Activated CD4-positive, alpha-beta T cell treated with anti-CD3 and anti-CD28 coated beads for 36 hours (primary cell): ENCODE results near the gene ACKR4. TPM values are rescaled to one million over a fixed set of nuclear protein-coding genes. Genes with fewer than 3 reads are reported as not detected.
"Not testable (repeated sequence)": the region's sequence is repeated elsewhere in the genome, so short reads cannot be mapped to it uniquely, and the experiment has no call there.

ENCODE experiments used
- ATAC-seq: fragments of 200-7000 bp; cut with Tn5 transposase; one replicate; pipeline ENCODE4 v1.10.0; 2021; ENCODE audit warnings: mild to moderate bottlenecking, moderate library complexity
- CTCF ChIA-PET: fragments of 350-600 bp; sonication (Branson Sonifier 250); formaldehyde crosslinking; loops from one replicate; lab custom pipeline; 2021; ENCODE audit warnings: antibody characterized with exemption; lab: Charles Lee
- POLR2A ChIA-PET: fragments of 350-600 bp; sonication (Branson Sonifier 250); formaldehyde crosslinking; loops from one replicate; lab custom pipeline; 2021; ENCODE audit warnings: antibody characterized with exemption, inconsistent platforms; lab: Charles Lee
- DNase-seq: peaks from one replicate; pipeline ENCODE4 v3.0.0-alpha.2; 2020
- H3K27ac Mint-ChIP-seq: one replicate; pipeline ENCODE4 v1.8.0; 2021; ENCODE audit warnings: mixed read lengths
- H3K27me3 Mint-ChIP-seq: one replicate; pipeline ENCODE4 v1.8.0; 2021; ENCODE audit warnings: mixed read lengths
- H3K36me3 Mint-ChIP-seq: one replicate; pipeline ENCODE4 v1.8.0; 2021; ENCODE audit warnings: low read depth, mixed read lengths
- H3K4me1 Mint-ChIP-seq: one replicate; pipeline ENCODE4 v1.8.0; 2021; ENCODE audit warnings: mixed read lengths
- H3K4me3 Mint-ChIP-seq: one replicate; pipeline ENCODE4 v1.8.0; 2021; ENCODE audit warnings: mild to moderate bottlenecking, moderate library complexity, mixed read lengths
- H3K9me3 Mint-ChIP-seq: one replicate; pipeline ENCODE4 v1.8.0; 2021; ENCODE audit warnings: low read depth, mixed read lengths
- intact Hi-C, 2 experiments: fragments of 100-400 bp; cut with DNase I in 1 of 2; cut with micrococcal nuclease in 1 of 2; formaldehyde crosslinking; loops; one replicate each; pipeline versions ENCODE4 v1.14.2 to v1.15.1; 2022 to 2024; cut with DNase I, micrococcal nuclease
- total RNA-seq, 2 experiments: library from RNA; stranded (reverse); gene quantifications; one replicate each; pipeline ENCODE4 v1.2.3, GENCODE V29; 2021

The ACKR4 gene
- total RNA-seq, 2 experiments from 2014 or later, result 0.09 TPM

- intact Hi-C loops, result no loop called here
- CTCF ChIA-PET, result interaction anchor here (0.7 to 1.0 kb wide), 2 partner anchors 13 to 57 kb away, joined by 3 read pairs; no protein-coding TSS in a partner anchor
- H3K4me1 Mint-ChIP-seq, result no peaks in the 10 kb centered on the region
- no peak for ATAC-seq
- peaks cover 15% of the 10 kb centered on the region for H3K36me3 Mint-ChIP-seq
- no peak overlapping the region for H3K4me3 Mint-ChIP-seq
- H3K9me3 Mint-ChIP-seq, result no peaks in the 10 kb centered on the region
- no peak overlapping the region for H3K27ac Mint-ChIP-seq
- POLR2A ChIA-PET, result no interaction called here
- no peak for DNase-seq
- no peaks in the 10 kb centered on the region for H3K27me3 Mint-ChIP-seq
Observed at GRCh38 chr3:132622761-132623160, 25.7 kb downstream of the ACKR4 start.

DNA sequence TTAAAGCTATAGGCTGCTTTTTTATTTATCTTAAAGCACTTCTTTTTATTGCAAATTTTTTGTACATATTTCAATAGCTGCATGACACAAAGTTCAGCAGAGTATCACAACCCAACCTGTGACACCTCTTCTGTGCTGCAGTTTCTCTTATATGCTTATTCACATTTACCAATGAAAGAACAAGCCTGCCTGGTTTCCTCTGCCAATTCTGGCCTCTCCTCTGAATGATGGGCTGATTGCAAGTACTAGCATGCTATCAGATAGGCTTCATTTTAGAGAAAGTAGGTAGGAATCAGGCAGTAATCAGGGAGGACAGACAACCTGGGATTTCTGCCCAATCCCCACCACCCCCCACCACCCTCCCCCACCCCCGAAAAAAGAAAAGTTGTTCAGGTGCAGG lies 26.6 kb downstream of the ACKR4 start:
- ChIA-PET CTCF (interaction anchor here (0.7 to 1.0 kb wide), 2 partner anchors 12 to 56 kb away, joined by 3 read pairs; no protein-coding TSS in a partner anchor), POLR2A (no interaction called here)
- Mint-ChIP-seq H3K9me3 (no peaks in the 10 kb centered on the region), H3K27ac (no peak overlapping the region), H3K36me3 (peaks cover 14% of the 10 kb centered on the region), H3K27me3 (no peaks in the 10 kb centered on the region), H3K4me3 (no peak overlapping the region), H3K4me1 (no peaks in the 10 kb centered on the region)
- ATAC-seq (no peak), DNase-seq (no peak)
- intact Hi-C loops, result no loop called here

DNA sequence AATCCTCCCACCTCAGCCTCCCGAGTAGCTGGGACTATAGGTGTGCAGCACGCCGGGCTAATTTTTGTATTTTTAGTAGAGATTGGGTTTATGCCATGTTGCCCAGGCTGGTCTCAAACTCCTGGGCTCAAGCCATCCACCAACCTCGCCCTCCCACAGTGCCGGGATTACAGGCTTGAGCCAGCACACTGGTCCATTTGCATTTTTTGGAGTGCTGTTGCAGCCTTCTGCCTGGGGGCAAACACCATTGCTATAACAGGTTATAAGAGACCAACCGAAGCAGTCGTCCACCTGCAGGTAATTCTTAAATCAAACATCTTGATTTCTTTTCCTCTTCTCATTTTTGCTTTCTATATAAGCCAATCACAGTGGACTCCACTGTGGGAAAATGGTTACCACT lies 27.7 kb downstream of the ACKR4 start:
- no peak overlapping the region for H3K27ac Mint-ChIP-seq
- POLR2A ChIA-PET, result no interaction called here
- H3K36me3 Mint-ChIP-seq, result peaks cover 14% of the 10 kb centered on the region
- no peak overlapping the region for H3K4me3 Mint-ChIP-seq
- no peak for DNase-seq
- H3K4me1 Mint-ChIP-seq, result peaks cover 2% of the 10 kb centered on the region
- H3K9me3 Mint-ChIP-seq, result no peaks in the 10 kb centered on the region
- intact Hi-C loops, result no loop called here
- ATAC-seq, result no peak
- CTCF ChIA-PET, result no interaction called here
- no peaks in the 10 kb centered on the region for H3K27me3 Mint-ChIP-seq

- Mint-ChIP-seq H3K9me3 (no peaks in the 10 kb centered on the region), H3K27ac (no peak overlapping the region), H3K4me3 (no peak overlapping the region), H3K27me3 (no peaks in the 10 kb centered on the region), H3K36me3 (peaks cover 16% of the 10 kb centered on the region), H3K4me1 (peaks cover 6% of the 10 kb centered on the region)
- CTCF ChIA-PET, result interaction anchor here (2.3 kb wide), 1 partner anchor 17 kb away, joined by 12 read pairs; no protein-coding TSS in a partner anchor
- DNase-seq (no peak), ATAC-seq (no peak)
- POLR2A ChIA-PET, result no interaction called here
- intact Hi-C loops, result no loop called here
Observed at GRCh38 chr3:132625613-132626012, 28.5 kb downstream of the ACKR4 start.

GRCh38 chr3:132626955-132627354 lies 29.9 kb downstream of the ACKR4 start:
- Mint-ChIP-seq H3K9me3 (no peaks in the 10 kb centered on the region), H3K4me3 (no peak overlapping the region), H3K27ac (no peak overlapping the region), H3K4me1 (peaks cover 6% of the 10 kb centered on the region), H3K36me3 (peaks cover 8% of the 10 kb centered on the region), H3K27me3 (no peaks in the 10 kb centered on the region)
- no peak for DNase-seq
- no peak for ATAC-seq
- POLR2A ChIA-PET, result no interaction called here
- CTCF ChIA-PET, result interaction anchor here (2.3 kb wide), 1 partner anchor 15 kb away, joined by 12 read pairs; no protein-coding TSS in a partner anchor
- intact Hi-C loops, result no loop called here

DNA sequence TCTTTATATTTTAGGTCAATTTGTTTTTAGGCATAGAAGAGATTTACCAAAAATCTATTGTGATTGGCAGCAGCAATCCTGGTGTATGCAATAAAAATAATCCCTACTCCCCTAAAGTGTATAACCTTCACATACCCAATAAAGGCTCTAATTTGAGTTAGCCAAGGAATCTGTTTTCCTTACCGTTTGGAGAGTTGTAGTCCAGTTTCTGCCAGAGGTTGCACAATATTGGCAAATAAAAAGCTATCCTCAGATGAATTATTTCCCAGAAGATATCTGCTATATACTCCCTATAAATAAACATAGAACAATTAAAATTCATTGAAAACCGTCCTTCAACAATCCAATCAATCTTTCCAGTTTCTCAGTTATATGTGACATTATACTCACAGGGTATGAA lies 31.1 kb downstream of the ACKR4 start:
- POLR2A ChIA-PET, result no interaction called here

DNA sequence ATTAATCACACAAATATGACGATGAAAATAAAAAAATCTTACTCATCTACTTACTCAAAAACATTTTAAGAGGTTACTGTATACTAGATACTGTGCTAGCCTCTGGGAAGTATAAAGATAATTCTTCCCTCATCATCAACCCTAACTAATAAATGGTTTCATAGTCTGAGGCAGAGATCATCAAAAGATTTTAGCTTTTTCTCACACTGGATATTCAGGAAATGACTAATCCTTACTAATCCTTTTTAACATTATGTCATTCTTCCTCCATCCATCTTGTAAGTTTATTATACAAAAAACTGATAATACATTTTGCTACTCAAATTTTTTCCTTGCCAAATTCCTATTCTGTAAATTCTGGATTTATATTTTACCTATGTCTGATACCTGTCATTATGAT lies 32.9 kb downstream of the ACKR4 start:
- ChIA-PET CTCF (no interaction called here), POLR2A (no interaction called here)
- Mint-ChIP-seq H3K27ac (no peak overlapping the region), H3K4me3 (no peak overlapping the region), H3K27me3 (no peaks in the 10 kb centered on the region), H3K9me3 (no peaks in the 10 kb centered on the region), H3K36me3 (peaks cover 11% of the 10 kb centered on the region), H3K4me1 (peaks cover 6% of the 10 kb centered on the region)
- intact Hi-C loops, result no loop called here
- no peak for DNase-seq
- ATAC-seq, result no peak

More for the DNA sequence above, 31.1 kb downstream of the ACKR4 start:
- peaks cover 9% of the 10 kb centered on the region for H3K36me3 Mint-ChIP-seq
- H3K27me3 Mint-ChIP-seq, result no peaks in the 10 kb centered on the region
- H3K27ac Mint-ChIP-seq, result no peak overlapping the region
- intact Hi-C loops, result no loop called here
- no peaks in the 10 kb centered on the region for H3K9me3 Mint-ChIP-seq
- ATAC-seq (no peak), DNase-seq (no peak)
- H3K4me3 Mint-ChIP-seq, result no peak overlapping the region
- peaks cover 6% of the 10 kb centered on the region for H3K4me1 Mint-ChIP-seq
- CTCF ChIA-PET, result no interaction called here

- H3K4me1 Mint-ChIP-seq, result peaks cover 6% of the 10 kb centered on the region
- ChIA-PET POLR2A (no interaction called here), CTCF (interaction anchor here (0.5 to 1.7 kb wide), 2 partner anchors 12 to 1522 kb away, joined by 3 to 12 read pairs; no protein-coding TSS in a partner anchor)
- H3K4me3 Mint-ChIP-seq, result no peak overlapping the region
- no peak for DNase-seq
- no peak overlapping the region for H3K27ac Mint-ChIP-seq
- no peaks in the 10 kb centered on the region for H3K27me3 Mint-ChIP-seq
- no peaks in the 10 kb centered on the region for H3K9me3 Mint-ChIP-seq
- ATAC-seq, result no peak
- peaks cover 16% of the 10 kb centered on the region for H3K36me3 Mint-ChIP-seq
- intact Hi-C loops, result no loop called here
Observed at GRCh38 chr3:132630612-132631011, 33.5 kb downstream of the ACKR4 start.

DNA sequence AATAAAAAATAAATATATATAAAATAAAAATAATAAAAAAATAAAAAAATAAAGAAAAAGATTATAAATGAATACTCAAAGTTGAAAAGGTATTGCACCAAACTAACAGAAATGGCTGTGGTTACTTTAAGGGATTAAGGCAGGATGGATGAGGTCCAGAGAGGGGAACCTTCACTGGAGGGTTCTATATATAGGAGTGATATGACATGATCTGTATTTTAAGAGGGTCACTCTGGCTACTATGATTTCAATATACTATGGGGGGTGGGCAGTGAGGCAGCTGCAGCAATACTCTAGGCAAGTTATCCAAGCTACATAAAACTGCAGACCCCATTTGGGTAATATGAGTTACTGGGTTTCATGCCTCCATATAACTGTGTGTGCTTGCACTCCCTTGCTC lies 38.0 kb downstream of the ACKR4 start:
- Mint-ChIP-seq H3K9me3 (no peaks in the 10 kb centered on the region), H3K4me3 (no peak overlapping the region), H3K4me1 (peaks cover 1% of the 10 kb centered on the region), H3K36me3 (peaks cover 21% of the 10 kb centered on the region), H3K27ac (no peak overlapping the region), H3K27me3 (no peaks in the 10 kb centered on the region)
- ChIA-PET CTCF (interaction anchor here (0.9 to 1.6 kb wide), 3 partner anchors 12 to 283 kb away, joined by 3 to 7 read pairs (median 3); no protein-coding TSS in a partner anchor), POLR2A (no interaction called here)
- ATAC-seq, result no peak
- no peak for DNase-seq
- intact Hi-C loops, result no loop called here

- ATAC-seq, result no peak
- intact Hi-C loops, result no loop called here
- Mint-ChIP-seq H3K4me1 (no peaks in the 10 kb centered on the region), H3K9me3 (no peaks in the 10 kb centered on the region), H3K36me3 (peaks cover 25% of the 10 kb centered on the region), H3K27ac (no peak overlapping the region), H3K27me3 (no peaks in the 10 kb centered on the region), H3K4me3 (no peak overlapping the region)
- ChIA-PET CTCF (no interaction called here), POLR2A (no interaction called here)
- no peak for DNase-seq
Observed at GRCh38 chr3:132637590-132637989, 40.5 kb downstream of the ACKR4 start.

DNA sequence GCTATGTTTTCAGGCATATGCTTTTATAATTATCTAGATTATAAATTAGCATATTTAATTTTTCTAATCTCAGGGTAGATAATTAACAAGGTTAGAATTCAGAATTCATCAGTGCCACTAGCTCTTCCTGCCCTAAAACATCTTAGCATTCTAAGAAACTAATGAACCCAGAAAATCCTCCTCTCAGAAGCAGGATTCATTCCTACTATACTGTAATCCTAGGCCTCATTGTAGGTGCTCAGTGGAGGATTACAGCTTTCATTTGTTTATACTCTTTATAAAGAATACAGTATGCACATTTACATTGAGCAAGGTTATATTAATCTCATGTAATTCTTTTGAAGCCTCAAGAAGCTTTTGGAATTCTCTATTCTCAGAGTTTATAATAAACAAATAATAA lies 41.6 kb downstream of the ACKR4 start:
- Mint-ChIP-seq H3K36me3 (peaks cover 23% of the 10 kb centered on the region), H3K27me3 (no peaks in the 10 kb centered on the region), H3K4me3 (no peak overlapping the region), H3K4me1 (no peaks in the 10 kb centered on the region), H3K27ac (no peak overlapping the region), H3K9me3 (no peaks in the 10 kb centered on the region)
- no peak for ATAC-seq
- CTCF ChIA-PET, result interaction anchor here (6.3 kb wide), 1 partner anchor 104 kb away, joined by 102 read pairs; no protein-coding TSS in a partner anchor
- no peak for DNase-seq
- intact Hi-C loops, result no loop called here
- POLR2A ChIA-PET, result no interaction called here

DNA sequence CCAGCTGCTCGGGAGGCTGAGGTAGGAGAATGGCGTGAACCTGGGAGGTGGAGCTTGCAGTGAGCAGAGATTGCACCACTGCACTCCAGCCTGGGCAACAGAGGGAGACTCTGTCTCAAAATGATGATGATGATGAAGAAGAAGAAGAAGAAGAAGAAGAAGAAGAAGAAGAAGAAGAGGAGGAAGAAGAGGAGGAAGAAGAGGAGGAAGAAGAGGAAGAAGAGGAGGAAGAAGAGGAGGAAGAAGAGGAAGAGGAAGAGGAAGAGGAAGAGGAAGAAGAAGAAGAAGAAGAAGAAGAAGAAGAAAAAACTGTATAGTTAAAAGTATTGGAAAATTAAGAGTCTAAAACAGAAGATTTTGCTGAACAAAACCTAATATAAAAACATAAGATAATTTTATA lies 44.4 kb downstream of the ACKR4 start:
- H3K27me3 Mint-ChIP-seq, POLR2A ChIA-PET, H3K9me3 Mint-ChIP-seq, ATAC-seq, H3K27ac Mint-ChIP-seq, H3K4me1 Mint-ChIP-seq, H3K4me3 Mint-ChIP-seq, DNase-seq: not testable (repeated sequence)
- intact Hi-C loops, result loop anchor here in 1 of 2 experiments (10.0 kb wide), 1 partner anchor 387 kb away; no protein-coding TSS in a partner anchor
- H3K36me3 Mint-ChIP-seq, result peaks cover 12% of the 10 kb centered on the region
- CTCF ChIA-PET, result interaction anchor here (0.6 to 6.3 kb wide), 18 partner anchors 10 to 292 kb away, joined by 3 to 102 read pairs (median 5); no protein-coding TSS in a partner anchor
